Activated CD8-positive, alpha-beta memory T cell treated with anti-CD3 and anti-CD28 coated beads, Interleukin-2, amount 50 U/mL, for 1 hour (primary cell): ENCODE measurements around the gene TMEM270.
"Not testable (repeated sequence)": the region's sequence is repeated elsewhere in the genome, so short reads cannot be mapped to it uniquely, and the experiment has no call there.

ENCODE experiments used
- DNase-seq: peaks from one replicate; pipeline ENCODE4 v3.0.0-alpha.2; 2020; ENCODE audit errors: extremely low read depth

Gene TMEM270, protein sequence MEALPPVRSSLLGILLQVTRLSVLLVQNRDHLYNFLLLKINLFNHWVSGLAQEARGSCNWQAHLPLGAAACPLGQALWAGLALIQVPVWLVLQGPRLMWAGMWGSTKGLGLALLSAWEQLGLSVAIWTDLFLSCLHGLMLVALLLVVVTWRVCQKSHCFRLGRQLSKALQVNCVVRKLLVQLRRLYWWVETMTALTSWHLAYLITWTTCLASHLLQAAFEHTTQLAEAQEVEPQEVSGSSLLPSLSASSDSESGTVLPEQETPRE

GRCh38 chr7:73860859-73861258, at the start of gene TMEM270:
TSS of gene TMEM270 (plus strand) at chr7:73861159. CDS start at chr7:73861195, 36 bp downstream.
- no peak for DNase-seq

GRCh38 chr7:73811760-73812168, 49.2 kb upstream of the TMEM270 start:
- DNase-seq: peak; percentile 7

DNA sequence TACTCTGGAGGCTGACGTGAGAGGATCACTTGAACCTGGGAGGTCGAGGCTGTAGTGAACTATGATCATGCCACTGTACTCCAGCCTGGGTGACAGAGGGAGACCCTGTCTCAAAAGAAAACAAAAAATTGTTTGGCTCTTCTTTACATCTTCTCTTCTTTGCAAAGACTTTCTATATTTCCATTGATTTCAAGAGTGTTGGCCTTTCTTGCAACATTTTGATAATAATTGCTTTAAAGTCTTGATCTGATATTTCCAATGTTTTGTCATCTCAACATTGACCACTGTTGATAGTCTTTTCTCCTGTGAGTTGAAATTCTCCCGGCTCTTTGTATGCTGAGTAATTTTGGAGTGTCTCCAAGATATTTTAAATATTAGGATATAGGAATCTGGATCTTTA, 48.0 kb upstream of the TMEM270 start:
- no peak for DNase-seq

GRCh38 chr7:73815436-73815835, 45.5 kb upstream of the TMEM270 start:
- DNase-seq: no peak

DNA sequence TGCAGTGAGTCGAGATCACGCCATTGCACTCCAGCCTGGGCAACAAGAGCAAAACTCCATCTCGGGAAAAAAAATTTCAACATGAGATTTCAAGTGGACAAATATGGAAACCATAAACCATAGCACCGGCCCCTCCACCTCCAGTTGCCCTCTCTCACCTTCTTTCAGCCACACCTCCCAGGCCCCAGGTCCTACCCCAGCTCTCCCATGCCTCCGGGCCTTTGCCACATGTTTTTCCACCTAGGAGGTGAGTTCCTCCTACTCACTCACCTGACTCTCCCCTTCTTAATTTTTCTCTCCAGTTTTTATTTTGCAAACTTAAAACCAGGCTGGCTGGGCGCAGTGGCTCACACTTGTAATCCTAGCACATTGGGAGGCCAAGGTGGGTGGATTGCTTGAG, 43.8 kb upstream of the TMEM270 start:
- no peak for DNase-seq

GRCh38 chr7:73820013-73820412, 40.9 kb upstream of the TMEM270 start:
- DNase-seq: no peak

DNA sequence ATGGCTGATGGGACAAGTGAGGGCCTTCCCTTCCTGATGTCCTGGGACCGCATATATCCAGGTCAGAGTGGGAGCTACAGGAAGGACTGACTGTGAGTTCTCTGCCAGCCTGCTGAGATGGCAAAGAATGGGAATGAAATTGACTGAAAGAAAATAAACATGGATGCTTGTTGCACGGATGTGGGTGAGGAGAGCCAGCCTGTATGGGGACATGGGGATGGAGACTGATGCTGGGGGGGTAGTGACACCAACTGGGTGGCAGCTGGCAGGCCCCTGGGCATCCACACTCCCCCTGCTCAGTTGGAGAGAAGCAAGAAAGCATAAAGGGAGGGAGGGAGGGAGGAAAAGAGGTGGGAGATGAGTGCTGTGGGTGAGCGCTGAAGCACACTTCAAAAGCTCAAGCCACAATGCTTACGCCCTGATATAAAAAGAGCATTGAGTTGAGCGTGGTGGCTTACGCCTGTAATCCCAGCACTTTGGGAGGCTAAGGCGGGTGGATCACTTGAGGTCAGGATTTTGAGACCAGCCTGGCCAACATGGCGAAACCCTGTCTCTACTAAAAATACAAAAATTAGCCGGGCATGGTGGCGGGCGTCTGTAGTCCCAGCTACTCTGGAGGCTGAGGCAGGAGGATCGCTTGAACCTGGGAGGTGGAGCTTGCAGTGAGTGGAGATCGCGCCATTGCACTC, 39.2 kb upstream of the TMEM270 start:
- not testable (repeated sequence) for DNase-seq

GRCh38 chr7:73822319-73823173, 38.4 kb upstream of the TMEM270 start:
- DNase-seq: no peak

DNA sequence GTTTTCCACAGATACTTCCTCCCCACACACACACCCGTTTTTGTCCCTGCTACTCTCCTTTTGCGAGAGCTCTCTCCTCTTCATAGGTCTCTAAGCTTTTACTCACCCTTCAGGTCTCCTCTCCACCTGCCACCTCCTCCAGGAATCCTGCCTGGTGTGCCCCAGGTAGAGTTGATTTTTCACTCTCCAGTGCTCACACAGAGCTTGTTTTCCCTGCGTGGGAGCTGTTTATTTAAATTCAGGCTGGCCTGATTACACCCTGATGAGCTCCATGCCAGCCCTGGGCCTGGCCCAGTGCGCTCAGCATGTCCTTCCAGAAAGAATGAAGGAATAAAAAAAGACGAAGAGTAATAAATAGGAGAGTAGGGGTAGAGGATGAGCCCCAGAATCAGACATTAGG, 37.7 kb upstream of the TMEM270 start:
- DNase-seq: no peak

DNA sequence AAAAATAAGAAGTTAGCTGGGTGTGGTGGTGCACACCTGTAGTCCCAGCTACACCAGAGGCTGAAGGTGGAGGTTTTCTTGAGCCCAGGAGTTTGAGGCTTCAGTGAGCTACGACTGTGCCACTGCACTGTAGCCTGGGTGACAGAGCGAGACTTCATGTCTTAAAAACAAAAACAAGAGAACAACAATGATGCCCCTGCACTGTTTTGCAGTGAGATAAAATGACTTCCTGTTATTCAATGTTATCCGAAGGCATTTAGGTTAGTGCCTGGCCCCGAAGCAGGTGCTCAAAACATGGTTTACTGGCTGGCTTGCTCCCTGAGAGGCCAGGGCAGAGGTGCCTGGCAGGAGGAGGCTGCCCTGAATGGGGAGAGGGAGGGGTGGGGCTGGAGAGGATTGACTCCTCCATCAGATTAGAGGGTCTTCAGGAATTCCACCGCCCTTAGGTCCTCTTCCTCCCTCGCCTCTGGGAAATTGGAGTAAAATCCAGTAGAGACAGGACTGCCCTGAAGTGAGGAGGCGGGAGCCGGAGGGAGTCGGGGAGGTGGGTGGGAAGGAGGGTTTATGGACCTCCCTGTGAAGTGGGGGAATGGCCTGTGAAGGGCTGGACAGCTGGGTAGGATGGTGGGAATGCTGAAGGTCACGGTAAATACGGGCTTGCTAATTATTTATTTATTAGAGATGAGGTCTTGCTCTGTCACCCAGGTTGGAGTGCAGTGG, 36.9 kb upstream of the TMEM270 start:
- no peak for DNase-seq

- no peak for DNase-seq
Measured at GRCh38 chr7:73824986-73825385, 36.0 kb upstream of the TMEM270 start.

- DNase-seq: no peak
Measured at GRCh38 chr7:73827567-73828106, 33.3 kb upstream of the TMEM270 start.

DNA sequence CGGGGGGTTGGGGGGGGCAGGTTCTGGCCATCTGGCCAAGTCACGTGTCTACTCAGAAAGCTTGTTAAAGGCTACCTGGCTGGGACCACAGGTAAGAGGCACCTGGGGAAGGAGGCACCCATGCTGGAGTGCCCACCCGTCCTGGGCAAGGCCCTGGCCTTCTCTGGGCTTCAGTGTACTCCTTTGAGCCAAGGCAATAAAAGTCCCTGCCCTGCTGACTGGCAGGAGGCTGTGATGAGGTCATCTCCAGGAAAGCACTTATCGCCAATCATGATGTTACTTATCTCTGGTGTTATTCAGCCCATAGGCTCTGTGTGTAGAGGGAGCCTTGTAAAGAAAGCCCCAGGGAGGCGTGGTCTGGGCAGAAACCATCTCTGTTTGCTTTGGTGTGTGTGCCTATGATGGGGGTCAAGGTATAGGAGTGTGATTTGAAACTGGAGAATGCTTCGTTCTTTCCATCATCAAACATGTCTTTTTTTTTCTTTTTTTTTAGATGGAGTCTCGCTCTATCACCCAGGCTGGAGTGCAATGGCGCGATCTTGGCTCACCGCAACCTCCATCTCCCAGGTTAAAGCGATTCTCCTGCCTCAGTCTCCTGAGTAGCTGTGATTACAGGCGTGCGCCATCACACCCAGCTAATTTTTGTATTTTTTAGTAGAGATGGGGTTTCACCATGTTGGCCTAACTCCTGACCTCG, 32.7 kb upstream of the TMEM270 start:
- no peak for DNase-seq

DNA sequence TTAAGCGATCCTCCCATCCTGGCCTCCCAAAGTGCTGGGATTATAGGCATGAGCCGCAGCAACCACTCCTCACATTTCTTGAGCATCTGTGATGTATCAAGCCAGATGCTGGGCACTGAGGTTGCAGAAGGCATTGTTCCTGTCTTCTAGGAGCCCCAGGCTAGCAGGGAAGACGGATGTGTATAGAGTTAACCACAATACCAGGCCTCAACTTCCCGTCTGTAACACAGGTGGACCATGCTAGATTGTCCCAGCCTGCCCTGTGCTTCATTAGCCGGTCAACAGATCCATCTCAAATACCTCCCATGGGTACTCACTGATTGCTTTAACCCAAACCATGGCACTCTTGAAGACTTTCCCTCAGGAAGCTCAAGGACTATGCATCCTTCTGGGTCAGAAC, 32.0 kb upstream of the TMEM270 start:
- no peak for DNase-seq

DNA sequence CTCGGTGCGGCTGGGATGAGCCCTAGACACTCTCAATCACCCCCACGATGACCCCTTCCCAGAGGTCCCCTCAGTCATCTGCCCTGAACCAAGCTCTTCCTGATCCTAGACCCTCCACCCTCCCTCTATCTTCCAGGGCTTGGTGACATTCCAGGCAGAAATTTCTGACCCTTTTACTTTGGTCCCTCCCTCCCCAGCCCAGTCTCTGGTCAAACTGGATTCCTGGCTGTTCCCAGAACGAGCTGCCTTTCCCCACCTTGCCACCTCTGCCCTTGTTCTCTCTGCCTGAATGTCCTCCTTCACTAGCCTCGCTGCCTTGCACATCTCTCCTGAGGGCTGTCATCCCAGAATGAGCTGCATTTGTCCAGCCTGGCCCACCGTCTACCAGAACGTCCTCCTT, 31.5 kb upstream of the TMEM270 start:
- no peak for DNase-seq

GRCh38 chr7:73829921-73830680, 30.9 kb upstream of the TMEM270 start:
- DNase-seq: no peak

DNA sequence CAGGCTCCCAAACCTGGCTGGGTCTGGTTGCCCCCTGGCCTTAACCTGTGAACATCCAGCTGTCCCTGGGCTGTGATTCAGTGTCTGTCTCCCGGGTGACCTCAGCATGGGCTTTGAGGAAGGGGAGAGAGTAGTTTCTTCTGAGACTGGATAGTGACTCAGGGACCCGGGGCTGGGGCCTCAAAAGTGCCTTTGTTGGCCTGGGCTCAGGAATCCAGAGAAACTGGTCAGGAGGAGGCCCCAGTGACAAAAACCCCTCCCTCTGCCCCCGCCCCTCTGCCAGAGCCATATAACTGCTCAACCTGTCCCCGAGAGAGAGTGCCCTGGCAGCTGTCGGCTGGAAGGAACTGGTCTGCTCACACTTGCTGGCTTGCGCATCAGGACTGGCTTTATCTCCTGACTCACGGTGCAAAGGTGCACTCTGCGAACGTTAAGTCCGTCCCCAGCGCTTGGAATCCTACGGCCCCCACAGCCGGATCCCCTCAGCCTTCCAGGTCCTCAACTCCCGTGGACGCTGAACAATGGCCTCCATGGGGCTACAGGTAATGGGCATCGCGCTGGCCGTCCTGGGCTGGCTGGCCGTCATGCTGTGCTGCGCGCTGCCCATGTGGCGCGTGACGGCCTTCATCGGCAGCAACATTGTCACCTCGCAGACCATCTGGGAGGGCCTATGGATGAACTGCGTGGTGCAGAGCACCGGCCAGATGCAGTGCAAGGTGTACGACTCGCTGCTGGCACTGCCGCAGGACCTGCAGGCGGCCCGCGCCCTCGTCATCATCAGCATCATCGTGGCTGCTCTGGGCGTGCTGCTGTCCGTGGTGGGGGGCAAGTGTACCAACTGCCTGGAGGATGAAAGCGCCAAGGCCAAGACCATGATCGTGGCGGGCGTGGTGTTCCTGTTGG, 30.0 kb upstream of the TMEM270 start, which contains the start of gene CLDN4:
CLDN4 (plus strand) TSS at position 316 of the 903 bp plus-strand sequence; CDS start at position 522, 206 bp downstream.
- no peak for DNase-seq

DNA sequence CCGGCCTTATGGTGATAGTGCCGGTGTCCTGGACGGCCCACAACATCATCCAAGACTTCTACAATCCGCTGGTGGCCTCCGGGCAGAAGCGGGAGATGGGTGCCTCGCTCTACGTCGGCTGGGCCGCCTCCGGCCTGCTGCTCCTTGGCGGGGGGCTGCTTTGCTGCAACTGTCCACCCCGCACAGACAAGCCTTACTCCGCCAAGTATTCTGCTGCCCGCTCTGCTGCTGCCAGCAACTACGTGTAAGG, 29.4 kb upstream of the TMEM270 start:
- DNase-seq: no peak
